Measurements from ENCODE around the gene TXNDC16. TPM values are rescaled to one million over a fixed set of nuclear protein-coding genes. Genes with fewer than 3 reads are reported as not detected.

TXNDC16 gene
- polyA plus RNA-seq, 10 donors, result 5.9 to 8.6 (median 7.0) TPM

Other genes starting within 250 kb of the TXNDC16 start
- 1 to 10 TPM in 4 of 10 donors, under 1 TPM in 6; 0.76 to 4.8 (median 0.99) TPM for gene PTGER2, start 238.2 kb downstream of the TXNDC16 start, polyA plus RNA-seq (ENCODE audit: insufficient read length in 10 of 10)
- gene GPR137C, start 331 bp upstream of the TXNDC16 start, polyA plus RNA-seq (ENCODE audit: insufficient read length in 10 of 10), result 1 to 10 TPM; 3.2 to 5.5 (median 4.0) TPM
- gene ERO1A, start 143.1 kb upstream of the TXNDC16 start, polyA plus RNA-seq (ENCODE audit: insufficient read length in 10 of 10), result 10 to 100 TPM; 11.8 to 21.4 (median 18.0) TPM
- gene PSMC6, start 154.7 kb upstream of the TXNDC16 start, polyA plus RNA-seq (ENCODE audit: insufficient read length in 10 of 10), result 100 to 1,000 TPM in 5 of 10 donors, 10 to 100 TPM in 5; 79.3 to 123 (median 101) TPM
- gene STYX, start 177.7 kb upstream of the TXNDC16 start, polyA plus RNA-seq (ENCODE audit: insufficient read length in 10 of 10), result 10 to 100 TPM; 11.3 to 16.6 (median 14.6) TPM
- 10 to 100 TPM; 12.7 to 21.3 (median 15.9) TPM for gene GNPNAT1, start 239.1 kb upstream of the TXNDC16 start, polyA plus RNA-seq (ENCODE audit: insufficient read length in 10 of 10)